Prostate gland (tissue), 2 donors: ENCODE data around the gene SMIM7. TPM values are rescaled to one million over a fixed set of nuclear protein-coding genes. Genes with fewer than 3 reads are reported as not detected.

Source experiments
- DNase-seq: peaks from one replicate; pipeline ENCODE4 v3.0.0-alpha.2; 2019; ENCODE audit warnings: low spot score
- H3K27ac ChIP-seq, 2 donors: fragments of 200-600 bp; sonication (generic); 2 replicates each; pipeline ENCODE4 v1.5.1; 2017 to 2019
- H3K27me3 ChIP-seq: fragments of 200-600 bp; sonication (generic); replicated peaks from 2 replicates; pipeline ENCODE4 v1.5.1; 2019; ENCODE audit not compliant: insufficient read depth
- H3K36me3 ChIP-seq, 2 donors: fragments of 200-600 bp; sonication (generic); 1 replicate in 1 of 2; 2 replicates in 1 of 2; pipeline versions ENCODE4 v1.5.1 to v1.8.1; 2017 to 2019
- H3K4me1 ChIP-seq: fragments of 200-600 bp; sonication (generic); replicated peaks from 2 replicates; pipeline ENCODE4 v1.5.1; 2019
- H3K4me3 ChIP-seq, 2 donors: fragments of 200-600 bp; sonication (generic); 2 replicates each; pipeline ENCODE4 v1.5.1; 2017 to 2019
- H3K9me3 ChIP-seq: fragments of 200-600 bp; sonication (generic); 2 replicates; pipeline ENCODE4 v1.5.1; 2017
- CTCF ChIP-seq, 4 experiments: fragments of 200-600 bp in 2 of 4; fragments of 450-650 bp in 2 of 4; sonication (generic) in 2 of 4; IDR thresholded peaks; 1 replicate in 3 of 4; 2 replicates in 1 of 4; pipeline ENCODE4 v1.5.1; 2016 to 2019; ENCODE audit warnings: antibody characterized with exemption in 4 of 4, mild to moderate bottlenecking in 2 of 4, moderate library complexity in 2 of 4
- POLR2A ChIP-seq: fragments of 450-650 bp; IDR thresholded peaks from one replicate; pipeline ENCODE4 v1.6.1; 2016; ENCODE audit warnings: antibody characterized with exemption, mild to moderate bottlenecking
- POLR2AphosphoS5 ChIP-seq: sonication (generic); formaldehyde crosslinking; IDR thresholded peaks from one replicate; pipeline ENCODE4 v1.6.1; 2017; ENCODE audit warnings: antibody characterized with exemption
- WGBS: methylation state at CpG from one replicate; pipeline ENCODE4 v1.1.5; 2018; 5-methylcytosine and 5-hydroxymethylcytosine counted together
- intact Hi-C: fragments of 100-400 bp; cut with DNase I; formaldehyde crosslinking; loops from one replicate; pipeline ENCODE4 v1.14.2; 2022
- total RNA-seq, 2 donors: library from RNA; depleted of rRNA; stranded (reverse); fragments of >200 nt; gene quantifications; one replicate each; pipeline ENCODE4 v1.1.0, GENCODE V29; 2016

The SMIM7 gene
- total RNA-seq, 2 donors from 2014 or later = 146 to 171 TPM

GRCh38 chr19:16615808-16616207 is 44.1 kb downstream of the SMIM7 start:
- TF ChIP-seq CTCF (IDR thresholded peaks at IDR 0.05) (no peak), POLR2AphosphoS5 (no peak), POLR2A (no peak)
- peaks cover 18% of the 10 kb centered on the region for H3K4me1 ChIP-seq
- 44% methylated on average over 1 of the region's 1 CpG for WGBS
- intact Hi-C loops = no loop called here
- peak overlapping the region in 1 of 2 donors; percentile 32 for H3K27ac ChIP-seq
- no peaks in the 10 kb centered on the region for H3K9me3 ChIP-seq
- H3K4me3 ChIP-seq = no peak overlapping the region
- no peaks in the 10 kb centered on the region for H3K27me3 ChIP-seq
- no peak for DNase-seq
- H3K36me3 ChIP-seq = no peaks in the 10 kb centered on the region

- H3K27me3 ChIP-seq = no peaks in the 10 kb centered on the region
- no peak for TF ChIP-seq CTCF (IDR thresholded peaks at IDR 0.05)
- TF ChIP-seq POLR2AphosphoS5 = peak; percentile 56
- WGBS = 40% methylated on average over 2 of the region's 2 CpGs
- H3K27ac ChIP-seq = peak overlapping the region; percentile 37 to 53
- no peak overlapping the region for H3K4me3 ChIP-seq
- peak; percentile 37 for DNase-seq
- H3K36me3 ChIP-seq = no peaks in the 10 kb centered on the region
- intact Hi-C loops = no loop called here
- H3K4me1 ChIP-seq = peaks cover 15% of the 10 kb centered on the region
- no peaks in the 10 kb centered on the region for H3K9me3 ChIP-seq
Measured at GRCh38 chr19:16614941-16615340, 45.0 kb downstream of the SMIM7 start.

GRCh38 chr19:16613841-16614240 is 46.1 kb downstream of the SMIM7 start:
- Histone ChIP-seq H3K9me3 (no peaks in the 10 kb centered on the region), H3K27me3 (no peaks in the 10 kb centered on the region), H3K27ac (peak overlapping the region in 1 of 2 donors; percentile 53), H3K4me1 (peaks cover 15% of the 10 kb centered on the region), H3K36me3 (no peaks in the 10 kb centered on the region), H3K4me3 (no peak overlapping the region)
- no peak for DNase-seq
- intact Hi-C loops = no loop called here
- no peak for TF ChIP-seq POLR2AphosphoS5
- TF ChIP-seq CTCF (IDR thresholded peaks at IDR 0.05) = no peak
- TF ChIP-seq POLR2A = no peak
- WGBS = 89% methylated on average over 2 of the region's 2 CpGs

GRCh38 chr19:16612636-16613035 is 47.3 kb downstream of the SMIM7 start:
- Histone ChIP-seq H3K9me3 (no peaks in the 10 kb centered on the region), H3K27me3 (no peaks in the 10 kb centered on the region), H3K4me1 (peaks cover 20% of the 10 kb centered on the region), H3K36me3 (no peaks in the 10 kb centered on the region), H3K27ac (peak overlapping the region; percentile 48 to 53), H3K4me3 (no peak overlapping the region)
- 46% methylated on average over 3 of the region's 3 CpGs for WGBS
- intact Hi-C loops = no loop called here
- DNase-seq = no peak
- TF ChIP-seq CTCF (IDR thresholded peaks at IDR 0.05) (no peak), POLR2A (no peak), POLR2AphosphoS5 (no peak)

- Histone ChIP-seq H3K27ac (peak overlapping the region in 1 of 2 donors; percentile 53), H3K4me1 (peaks cover 22% of the 10 kb centered on the region)
- WGBS = over 99% methylated on average over 6 of the region's 6 CpGs
Measured at GRCh38 chr19:16611121-16611520, 48.8 kb downstream of the SMIM7 start.

More at GRCh38 chr19:16611121-16611520, 48.8 kb downstream of the SMIM7 start:
- no peaks in the 10 kb centered on the region for H3K9me3 ChIP-seq
- no peaks in the 10 kb centered on the region for H3K27me3 ChIP-seq
- TF ChIP-seq CTCF (IDR thresholded peaks at IDR 0.05) (no peak), POLR2A (no peak), POLR2AphosphoS5 (no peak)
- H3K4me3 ChIP-seq = no peak overlapping the region
- no peaks in the 10 kb centered on the region for H3K36me3 ChIP-seq
- no peak for DNase-seq
- intact Hi-C loops = no loop called here
